HEK293 (cell line): Measurements from ENCODE around the gene HIPK2.

Source experiments
- GFI1B ChIP-seq: fragments of 450-650 bp; formaldehyde crosslinking; IDR thresholded peaks from 2 replicates; pipeline ENCODE4 v1.5.1; 2016; ENCODE audit warnings: missing biosample characterization, missing genetic modification characterization
- ZNF10 ChIP-seq: fragments of 450-650 bp; formaldehyde crosslinking; IDR thresholded peaks from 2 replicates; pipeline ENCODE4 v1.5.1; 2017; ENCODE audit warnings: missing biosample characterization, missing genetic modification characterization

- no peak for TF ChIP-seq ZNF10 (tag by site-specific recombination)
- no peak for TF ChIP-seq GFI1B (tag by site-specific recombination)
Observed at GRCh38 chr7:139813151-139813550, 35.4 kb upstream of the HIPK2 start.
